Fibroblast of lung (primary cell): ENCODE results near the gene SGCD. TPM values are rescaled to one million over a fixed set of nuclear protein-coding genes. Genes with fewer than 3 reads are reported as not detected.

ENCODE experiments used
- DNase-seq, 2 donors: peaks; one replicate each; pipeline versions ENCODE4 v3.0.0 to v3.0.0-alpha.2; 2010; ENCODE audit warnings: low read depth in 2 of 2
- H2AFZ ChIP-seq: 2 replicates; pipeline ENCODE4 v1.5.1; 2012; ENCODE audit warnings: low read length, control low read depth, inconsistent platforms
- H3K27ac ChIP-seq: 2 replicates; pipeline ENCODE4 v1.5.1; 2011; ENCODE audit warnings: low read length, control low read depth; ENCODE audit not compliant: insufficient read depth
- H3K27me3 ChIP-seq: 2 replicates; pipeline ENCODE4 v1.5.1; 2011; ENCODE audit warnings: mild to moderate bottlenecking, low read length; ENCODE audit not compliant: control insufficient read depth, insufficient read depth
- H3K36me3 ChIP-seq: 2 replicates; pipeline ENCODE4 v1.5.1; 2011; ENCODE audit warnings: low read length; ENCODE audit not compliant: control insufficient read depth, insufficient read depth
- H3K4me1 ChIP-seq: 2 replicates; pipeline ENCODE4 v1.5.1; 2011; ENCODE audit warnings: low read length; ENCODE audit not compliant: control insufficient read depth, insufficient read depth; ENCODE audit errors: extremely low read depth
- H3K4me2 ChIP-seq: 2 replicates; pipeline ENCODE4 v1.5.1; 2011; ENCODE audit warnings: low read length, control low read depth; ENCODE audit not compliant: insufficient read depth; ENCODE audit errors: extremely low read depth
- H3K4me3 ChIP-seq, 4 experiments: fragments of 200-600 bp in 1 of 4; sonication (generic) in 1 of 4; replicated peaks in 1 of 4; 2 replicates each; pipeline ENCODE4 v1.5.1; 2011 to 2016; ENCODE audit warnings: low read length in 4 of 4, low read depth in 3 of 4, mild to moderate bottlenecking in 3 of 4, control low read depth in 2 of 4, inconsistent platforms in 1 of 4, mixed read lengths in 1 of 4; ENCODE audit not compliant: insufficient read depth in 1 of 4; ENCODE audit errors: control extremely low read depth in 1 of 4
- H3K79me2 ChIP-seq: 2 replicates; pipeline ENCODE4 v1.5.1; 2012; ENCODE audit warnings: mild to moderate bottlenecking, low read length, inconsistent platforms; ENCODE audit not compliant: control insufficient read depth, insufficient read depth
- H3K9ac ChIP-seq: 2 replicates; pipeline ENCODE4 v1.5.1; 2011; ENCODE audit warnings: mild to moderate bottlenecking, low read length, control low read depth; ENCODE audit not compliant: insufficient read depth
- H3K9me3 ChIP-seq: 2 replicates; pipeline ENCODE4 v1.5.1; 2012; ENCODE audit warnings: low read depth, low read length; ENCODE audit not compliant: control insufficient read depth, insufficient read depth
- H4K20me1 ChIP-seq: 2 replicates; pipeline ENCODE4 v1.5.1; 2011; ENCODE audit warnings: low read length; ENCODE audit not compliant: control insufficient read depth, insufficient read depth; ENCODE audit errors: extremely low read depth
- EZH2 ChIP-seq: IDR thresholded peaks from 2 replicates; pipeline ENCODE4 v1.5.1; 2012; ENCODE audit warnings: low read length, control low read depth, mild to moderate bottlenecking; ENCODE audit errors: missing control alignments
- polyA plus RNA-seq, 2 donors: library from polyadenylated mRNA; depleted of rRNA in 1 of 2; stranded (reverse) in 1 of 2; unstranded in 1 of 2; fragments of >200 nt; gene quantifications; 2 replicates each; pipeline ENCODE4 v1.2.1, GENCODE V29; 2011 to 2012; ENCODE audit warnings: missing spikeins in 1 of 2
- total RNA-seq: library from RNA; depleted of rRNA; stranded (reverse); fragments of >200 nt; gene quantifications from 2 replicates; pipeline ENCODE4 v1.2.1, GENCODE V29; 2014
- TF ChIP-seq, protein P1 (sequence below), 2 donors: IDR thresholded peaks in 1 of 2; conservative IDR thresholded peaks in 1 of 2; 1 replicate in 1 of 2; 2 replicates in 1 of 2; pipeline ENCODE4 v1.5.1; 2011 to 2012; ENCODE audit warnings: low read length in 2 of 2, control low read depth in 1 of 2, inconsistent platforms in 1 of 2, low read depth in 1 of 2, mild to moderate bottlenecking in 1 of 2

SGCD gene
- total and polyA plus RNA-seq, 2 donors (not counting 1 experiment from before 2014, with no cell fraction given), result 13.3 to 67.5 TPM

DNA sequence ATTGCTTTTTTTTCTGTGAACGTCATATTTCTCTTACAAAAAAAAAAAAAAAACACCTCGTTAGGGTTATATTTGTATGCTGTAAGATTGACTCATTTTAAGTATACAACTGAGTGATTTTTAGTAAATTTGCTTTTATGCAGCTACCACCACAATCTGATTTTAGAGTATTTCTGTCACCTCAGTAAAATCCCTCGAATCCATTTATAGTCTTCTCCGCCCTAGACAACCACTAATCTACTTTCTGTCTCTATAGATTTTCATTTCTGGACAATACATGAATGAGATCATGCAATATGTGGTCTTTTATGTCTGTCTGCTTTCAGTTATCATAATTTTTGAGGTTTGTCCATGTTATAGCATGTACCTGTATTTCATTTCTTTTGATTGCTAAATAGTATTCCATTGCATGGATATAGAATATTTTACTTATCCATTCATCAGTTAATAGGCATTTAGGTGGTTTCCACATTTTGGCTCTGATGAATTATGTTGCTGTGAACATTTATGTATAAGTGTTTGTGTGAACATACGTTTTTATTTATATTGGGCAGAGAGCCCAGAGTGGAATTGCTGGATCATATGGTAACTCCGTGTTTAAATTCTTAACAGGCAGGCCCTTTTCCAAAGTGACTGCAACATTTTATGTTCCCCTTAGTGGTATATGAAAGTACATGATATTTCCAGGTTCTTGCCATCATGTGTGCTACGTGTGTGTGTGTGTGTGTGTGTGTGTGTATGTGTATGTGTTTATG is 171.4 kb downstream of the SGCD start:
- no peak for TF ChIP-seq EZH2
- TF ChIP-seq, protein P1, sequence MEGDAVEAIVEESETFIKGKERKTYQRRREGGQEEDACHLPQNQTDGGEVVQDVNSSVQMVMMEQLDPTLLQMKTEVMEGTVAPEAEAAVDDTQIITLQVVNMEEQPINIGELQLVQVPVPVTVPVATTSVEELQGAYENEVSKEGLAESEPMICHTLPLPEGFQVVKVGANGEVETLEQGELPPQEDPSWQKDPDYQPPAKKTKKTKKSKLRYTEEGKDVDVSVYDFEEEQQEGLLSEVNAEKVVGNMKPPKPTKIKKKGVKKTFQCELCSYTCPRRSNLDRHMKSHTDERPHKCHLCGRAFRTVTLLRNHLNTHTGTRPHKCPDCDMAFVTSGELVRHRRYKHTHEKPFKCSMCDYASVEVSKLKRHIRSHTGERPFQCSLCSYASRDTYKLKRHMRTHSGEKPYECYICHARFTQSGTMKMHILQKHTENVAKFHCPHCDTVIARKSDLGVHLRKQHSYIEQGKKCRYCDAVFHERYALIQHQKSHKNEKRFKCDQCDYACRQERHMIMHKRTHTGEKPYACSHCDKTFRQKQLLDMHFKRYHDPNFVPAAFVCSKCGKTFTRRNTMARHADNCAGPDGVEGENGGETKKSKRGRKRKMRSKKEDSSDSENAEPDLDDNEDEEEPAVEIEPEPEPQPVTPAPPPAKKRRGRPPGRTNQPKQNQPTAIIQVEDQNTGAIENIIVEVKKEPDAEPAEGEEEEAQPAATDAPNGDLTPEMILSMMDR (conservative IDR thresholded peaks at IDR 0.05 in 1 of 2, IDR thresholded peaks at IDR 0.05 in 1 of 2; ENCODE audit: low read depth in 1 of 2, low read length in 2 of 2), result no peak
- Histone ChIP-seq H3K36me3 (no peaks in the 10 kb centered on the region), H4K20me1 (no peaks in the 10 kb centered on the region), H3K79me2 (no peaks in the 10 kb centered on the region), H3K27ac (no peak overlapping the region), H3K4me1 (no peaks in the 10 kb centered on the region), H3K9me3 (no peaks in the 10 kb centered on the region), H3K4me2 (no peak overlapping the region), H3K27me3 (no peaks in the 10 kb centered on the region), H2AFZ (no peak overlapping the region), H3K9ac (no peak overlapping the region), H3K4me3 (no peak overlapping the region)
- DNase-seq, result peak in 1 of 2 donors; percentile 56

DNA sequence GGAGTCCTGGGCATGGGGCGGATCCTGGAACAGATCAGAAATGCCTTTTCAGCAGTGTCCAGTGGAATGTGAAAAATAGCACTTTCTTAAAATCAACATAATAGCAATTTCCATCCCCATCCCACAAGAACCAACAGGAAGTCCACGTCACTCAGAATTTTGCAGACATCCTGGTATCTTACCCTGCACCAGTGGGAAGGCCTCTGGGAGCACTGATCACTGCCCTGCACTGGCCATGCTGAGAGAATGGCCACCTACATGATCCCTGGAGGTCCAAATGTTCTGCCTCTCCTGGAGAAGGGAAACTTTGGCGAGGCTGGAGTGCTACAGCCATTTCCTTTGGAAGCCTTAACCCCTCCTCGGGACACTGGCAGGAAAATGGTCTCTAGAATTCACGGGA is 173.8 kb downstream of the SGCD start:
- Histone ChIP-seq H2AFZ (no peak overlapping the region), H3K9ac (no peak overlapping the region), H3K79me2 (no peaks in the 10 kb centered on the region), H4K20me1 (no peaks in the 10 kb centered on the region), H3K4me3 (no peak overlapping the region), H3K36me3 (no peaks in the 10 kb centered on the region), H3K27ac (no peak overlapping the region), H3K4me2 (no peak overlapping the region), H3K9me3 (no peaks in the 10 kb centered on the region), H3K4me1 (no peaks in the 10 kb centered on the region), H3K27me3 (no peaks in the 10 kb centered on the region)
- no peak for TF ChIP-seq EZH2
- TF ChIP-seq, protein P1 (conservative IDR thresholded peaks at IDR 0.05 in 1 of 2, IDR thresholded peaks at IDR 0.05 in 1 of 2; ENCODE audit: low read depth in 1 of 2, low read length in 2 of 2), result no peak
- no peak for DNase-seq

DNA sequence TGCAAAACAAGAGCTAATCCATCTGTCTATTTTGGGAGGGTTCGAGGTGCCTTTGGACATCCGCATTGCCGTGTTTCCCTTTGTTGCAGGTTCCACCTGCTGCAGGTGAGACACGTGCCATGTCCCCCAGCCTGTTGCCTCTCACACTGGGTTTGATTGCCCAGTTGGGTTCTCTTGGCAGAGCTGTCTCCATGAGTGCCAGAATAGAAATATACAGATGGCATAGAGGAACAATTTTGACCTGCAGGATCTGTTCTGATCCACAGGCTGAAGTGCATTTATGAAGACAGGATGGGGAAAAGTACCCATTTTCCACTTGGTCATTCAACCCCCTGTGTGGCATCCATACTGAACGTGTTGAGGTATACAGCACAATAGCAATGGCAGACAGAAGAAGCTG is 178.1 kb downstream of the SGCD start:
- no peak overlapping the region for H2AFZ ChIP-seq
- no peak overlapping the region for H3K27ac ChIP-seq
- no peaks in the 10 kb centered on the region for H3K4me1 ChIP-seq
- no peaks in the 10 kb centered on the region for H3K79me2 ChIP-seq
- no peaks in the 10 kb centered on the region for H4K20me1 ChIP-seq
- H3K9ac ChIP-seq, result no peak overlapping the region
- TF ChIP-seq, protein P1 (conservative IDR thresholded peaks at IDR 0.05 in 1 of 2, IDR thresholded peaks at IDR 0.05 in 1 of 2; ENCODE audit: low read depth in 1 of 2, low read length in 2 of 2), result no peak
- no peak for TF ChIP-seq EZH2
- no peak overlapping the region for H3K4me3 ChIP-seq
- no peak for DNase-seq
- no peaks in the 10 kb centered on the region for H3K9me3 ChIP-seq
- no peak overlapping the region for H3K4me2 ChIP-seq
- no peaks in the 10 kb centered on the region for H3K36me3 ChIP-seq
- H3K27me3 ChIP-seq, result no peaks in the 10 kb centered on the region
